Keratinocyte (primary cell): ENCODE measurements around the gene LRIT3. TPM values are rescaled to one million over a fixed set of nuclear protein-coding genes. Genes with fewer than 3 reads are reported as not detected.
A peak's percentile ranks its signal among the peaks of the same experiment; 100 is the strongest.

Experiments used
- DNase-seq: peaks from one replicate; pipeline ENCODE4 v3.0.0-alpha.2; 2011; ENCODE audit warnings: low read depth, missing footprints, low spot score
- FAIRE-seq: peaks from 2 replicates; lab custom pipeline; 2011; peaks lifted over from hg19 to GRCh38; lab: Jason Lieb, UNC
- H2AFZ ChIP-seq: 2 replicates; pipeline ENCODE4 v1.6.0; 2012; ENCODE audit warnings: low read length, control low read depth, inconsistent platforms; ENCODE audit not compliant: control insufficient read depth
- H3K27ac ChIP-seq: 2 replicates; pipeline ENCODE4 v1.5.1; 2011; ENCODE audit warnings: low read length; ENCODE audit not compliant: control insufficient read depth, insufficient read depth
- H3K27me3 ChIP-seq: 3 replicates; pipeline ENCODE4 v1.6.0; 2011; ENCODE audit warnings: low read length; ENCODE audit not compliant: control insufficient read depth, insufficient read depth; ENCODE audit errors: extremely low read depth
- H3K36me3 ChIP-seq, 2 experiments: 2 replicates in 1 of 2; 3 replicates in 1 of 2; pipeline ENCODE4 v1.5.1; 2011; ENCODE audit warnings: low read length in 2 of 2, mild to moderate bottlenecking in 1 of 2; ENCODE audit not compliant: control insufficient read depth in 2 of 2, insufficient read depth in 2 of 2; ENCODE audit errors: extremely low read depth in 1 of 2
- H3K4me1 ChIP-seq: 3 replicates; pipeline ENCODE4 v1.5.1; 2011; ENCODE audit warnings: low read length; ENCODE audit not compliant: control insufficient read depth, insufficient read depth; ENCODE audit errors: extremely low read depth
- H3K4me2 ChIP-seq: 3 replicates; pipeline ENCODE4 v1.6.0; 2011; ENCODE audit warnings: low read depth, low read length; ENCODE audit not compliant: control insufficient read depth, insufficient read depth; ENCODE audit errors: extremely low read depth
- H3K4me3 ChIP-seq, 3 experiments: fragments of 200-600 bp in 1 of 3; sonication (generic) in 1 of 3; 2 replicates in 2 of 3; 3 replicates in 1 of 3; pipeline ENCODE4 v1.5.1; 2011 to 2016; ENCODE audit warnings: low read length in 3 of 3, mild to moderate bottlenecking in 3 of 3, control low read depth in 2 of 3, inconsistent platforms in 1 of 3, low read depth in 1 of 3, mixed read lengths in 1 of 3, mixed run types in 1 of 3, moderate library complexity in 1 of 3; ENCODE audit not compliant: control insufficient read depth in 2 of 3, insufficient read depth in 2 of 3; ENCODE audit errors: extremely low read depth in 1 of 3
- H3K79me2 ChIP-seq: 2 replicates; pipeline ENCODE4 v1.6.0; 2012; ENCODE audit warnings: low read length; ENCODE audit not compliant: control insufficient read depth, insufficient read depth
- H3K9ac ChIP-seq: 3 replicates; pipeline ENCODE4 v1.6.0; 2011; ENCODE audit warnings: low read length; ENCODE audit not compliant: control insufficient read depth, insufficient read depth; ENCODE audit errors: extremely low read depth
- H3K9me1 ChIP-seq: 3 replicates; pipeline ENCODE4 v1.6.0; 2011; ENCODE audit warnings: low read length; ENCODE audit not compliant: control insufficient read depth, insufficient read depth; ENCODE audit errors: extremely low read depth
- H3K9me3 ChIP-seq: 2 replicates; pipeline ENCODE4 v1.5.1; 2012; ENCODE audit warnings: low read depth, low read length; ENCODE audit not compliant: control insufficient read depth
- H4K20me1 ChIP-seq: 3 replicates; pipeline ENCODE4 v1.6.0; 2011; ENCODE audit warnings: low read length; ENCODE audit not compliant: control insufficient read depth, insufficient read depth; ENCODE audit errors: extremely low read depth
- CTCF ChIP-seq, 3 experiments: IDR thresholded peaks in 1 of 3; conservative IDR thresholded peaks in 1 of 3; optimal IDR thresholded peaks in 1 of 3; 2 replicates in 2 of 3; 3 replicates in 1 of 3; pipeline versions ENCODE3 to v1.5.1; 2011; ENCODE audit warnings: low read length in 3 of 3, mild to moderate bottlenecking in 3 of 3, moderate library complexity in 2 of 3, control low read depth in 1 of 3, inconsistent platforms in 1 of 3; ENCODE audit not compliant: insufficient read depth in 2 of 3; ENCODE audit errors: extremely low read depth in 1 of 3
- EZH2 ChIP-seq: IDR thresholded peaks from one replicate; pipeline ENCODE4 v1.6.1; 2012; ENCODE audit warnings: inconsistent platforms, mild to moderate bottlenecking, low read length, moderate library complexity
- dilution Hi-C: fragments of 300-500 bp; cut with MboI; formaldehyde crosslinking; loops from one replicate; pipeline ENCODE4 v1.7.0; 2020; ENCODE audit warnings: low sequenced_read_pairs; ENCODE audit not compliant: extremely low pct_ligation_motif_present
- polyA plus RNA-seq, 5 experiments: library from polyadenylated mRNA; depleted of rRNA in 3 of 5; stranded (reverse) in 3 of 5; stranded (forward) in 1 of 5; unstranded in 1 of 5; fragments of >200 nt; gene quantifications; 1 replicate in 1 of 5; 2 replicates in 3 of 5; 3 replicates in 1 of 5; pipeline versions ENCODE4 v1.2.1 to v1.2.3, GENCODE V29; 2011 to 2012; ENCODE audit warnings: missing spikeins in 2 of 5, low read depth in 1 of 5, low replicate concordance in 1 of 5

LRIT3 gene
- polyA plus RNA-seq, 1 donor (not counting 4 experiments of a cell fraction or from before 2014, with no cell fraction given), result 0.09 TPM

GRCh38 chr4:109864134-109864533 lies 16.2 kb downstream of the LRIT3 start:
- TF ChIP-seq EZH2 (no peak), CTCF (optimal IDR thresholded peaks at IDR 0.05 in 1 of 3, IDR thresholded peaks at IDR 0.05 in 1 of 3, conservative IDR thresholded peaks at IDR 0.05 in 1 of 3; ENCODE audit: extremely low read depth in 1 of 3, insufficient read depth in 2 of 3, low read length in 3 of 3) (peak in 1 of 3 experiments; percentile 14)
- DNase-seq (no peak), FAIRE-seq (no peak)
- no peak overlapping the region for H3K4me2 ChIP-seq
- no peaks in the 10 kb centered on the region for H3K9me3 ChIP-seq
- H3K9ac ChIP-seq, result no peak overlapping the region
- H3K27ac ChIP-seq, result no peak overlapping the region
- dilution Hi-C loops, result no loop called here
- H4K20me1 ChIP-seq, result no peaks in the 10 kb centered on the region
- H3K79me2 ChIP-seq, result no peaks in the 10 kb centered on the region
- no peaks in the 10 kb centered on the region for H3K4me1 ChIP-seq
- H2AFZ ChIP-seq, result no peak overlapping the region
- H3K36me3 ChIP-seq, result no peaks in the 10 kb centered on the region
- no peaks in the 10 kb centered on the region for H3K27me3 ChIP-seq
- no peaks in the 10 kb centered on the region for H3K9me1 ChIP-seq
- no peak overlapping the region for H3K4me3 ChIP-seq

- H3K27me3 ChIP-seq, result no peaks in the 10 kb centered on the region
- no peak for TF ChIP-seq EZH2
- no peak for TF ChIP-seq CTCF (optimal IDR thresholded peaks at IDR 0.05 in 1 of 3, IDR thresholded peaks at IDR 0.05 in 1 of 3, conservative IDR thresholded peaks at IDR 0.05 in 1 of 3; ENCODE audit: extremely low read depth in 1 of 3, insufficient read depth in 2 of 3, low read length in 3 of 3)
- no peaks in the 10 kb centered on the region for H3K79me2 ChIP-seq
- FAIRE-seq, result no peak
- peaks cover 15% of the 10 kb centered on the region for H3K4me1 ChIP-seq
- no peaks in the 10 kb centered on the region for H3K36me3 ChIP-seq
- H3K27ac ChIP-seq, result no peak overlapping the region
- DNase-seq, result no peak
- no peak overlapping the region for H2AFZ ChIP-seq
- dilution Hi-C loops, result no loop called here
- no peak overlapping the region for H3K4me3 ChIP-seq
- no peak overlapping the region for H3K9ac ChIP-seq
- no peaks in the 10 kb centered on the region for H3K9me3 ChIP-seq
- H3K9me1 ChIP-seq, result no peaks in the 10 kb centered on the region
- no peaks in the 10 kb centered on the region for H4K20me1 ChIP-seq
- no peak overlapping the region for H3K4me2 ChIP-seq
Observed at GRCh38 chr4:109870061-109870460, 22.2 kb downstream of the LRIT3 start.
